Liver (tissue), 9 donors: ENCODE measurements around the gene TTC38. TPM values are rescaled to one million over a fixed set of nuclear protein-coding genes. Genes with fewer than 3 reads are reported as not detected.

Experiments used
- DNase-seq: peaks from one replicate; pipeline ENCODE4 v3.0.0-alpha.2; 2017; ENCODE audit warnings: low spot score
- H3K27ac ChIP-seq, 2 donors: one replicate each; pipeline ENCODE4 v1.7.0; 2013; ENCODE audit warnings: inconsistent platforms in 2 of 2, low read length in 2 of 2, control low read depth in 1 of 2, low read depth in 1 of 2, mild to moderate bottlenecking in 1 of 2
- H3K27me3 ChIP-seq, 4 donors: one replicate each; pipeline versions ENCODE4 v1.6.1 to v1.7.0; 2013; ENCODE audit warnings: low read length in 3 of 4, inconsistent platforms in 1 of 4, mild to moderate bottlenecking in 1 of 4, moderate library complexity in 1 of 4; ENCODE audit not compliant: control insufficient read depth in 4 of 4, insufficient read depth in 4 of 4
- H3K36me3 ChIP-seq, 4 donors: one replicate each; pipeline versions ENCODE4 v1.6.1 to v1.7.0; 2013; ENCODE audit warnings: low read length in 3 of 4, mild to moderate bottlenecking in 3 of 4, low read depth in 1 of 4, moderate library complexity in 1 of 4; ENCODE audit not compliant: control insufficient read depth in 4 of 4, insufficient read depth in 3 of 4
- H3K4me1 ChIP-seq, 4 donors: one replicate each; pipeline versions ENCODE4 v1.6.1 to v1.7.0; 2013; ENCODE audit warnings: low read length in 3 of 4, mild to moderate bottlenecking in 3 of 4, moderate library complexity in 1 of 4; ENCODE audit not compliant: control insufficient read depth in 4 of 4, insufficient read depth in 4 of 4
- H3K4me3 ChIP-seq, 3 donors: one replicate each; pipeline versions ENCODE4 v1.6.1 to v1.7.0; 2013; ENCODE audit warnings: low read length in 3 of 3, control low read depth in 1 of 3, low read depth in 1 of 3, mild to moderate bottlenecking in 1 of 3
- H3K9ac ChIP-seq, 2 donors: one replicate each; pipeline ENCODE4 v1.7.0; 2013; ENCODE audit warnings: low read length in 2 of 2, mild to moderate bottlenecking in 2 of 2, moderate library complexity in 2 of 2, control low read depth in 1 of 2, low read depth in 1 of 2
- H3K9me3 ChIP-seq, 4 donors: one replicate each; pipeline versions ENCODE4 v1.6.1 to v1.7.0; 2013; ENCODE audit warnings: low read length in 3 of 4; ENCODE audit not compliant: control insufficient read depth in 4 of 4
- ATF3 ChIP-seq: IDR thresholded peaks from 2 replicates; pipeline ENCODE4 v1.6.1; 2016; ENCODE audit warnings: antibody characterized with exemption
- CTCF ChIP-seq: fragments of 150-350 bp; IDR thresholded peaks from 2 replicates; pipeline ENCODE4 v1.5.1; 2017; ENCODE audit warnings: improper control_type of control experiment, low read depth, low read length; ENCODE audit not compliant: missing input control
- FOXA1 ChIP-seq: IDR thresholded peaks from 2 replicates; pipeline ENCODE4 v1.6.1; 2016; ENCODE audit warnings: antibody characterized with exemption
- FOXA2 ChIP-seq: IDR thresholded peaks from 2 replicates; pipeline ENCODE4 v1.6.1; 2016; ENCODE audit warnings: antibody characterized with exemption
- GABPA ChIP-seq, 2 donors: IDR thresholded peaks in 1 of 2; conservative IDR thresholded peaks in 1 of 2; 2 replicates each; pipeline ENCODE4 v1.6.1; 2016; ENCODE audit warnings: antibody characterized with exemption in 2 of 2, mild to moderate bottlenecking in 1 of 2, moderate library complexity in 1 of 2
- HNF4A ChIP-seq, 2 donors: conservative IDR thresholded peaks; 2 replicates each; pipeline ENCODE4 v1.6.1; 2016; ENCODE audit warnings: antibody characterized with exemption in 2 of 2, mild to moderate bottlenecking in 2 of 2
- HNF4G ChIP-seq: IDR thresholded peaks from 2 replicates; pipeline ENCODE4 v1.6.1; 2016; ENCODE audit warnings: antibody characterized with exemption
- MAX ChIP-seq: IDR thresholded peaks from 2 replicates; pipeline ENCODE4 v1.6.1; 2016; ENCODE audit warnings: antibody characterized with exemption
- RAD21 ChIP-seq, 2 donors: IDR thresholded peaks; 2 replicates each; pipeline ENCODE4 v1.6.1; 2016; ENCODE audit warnings: antibody characterized with exemption in 2 of 2, mild to moderate bottlenecking in 2 of 2
- REST ChIP-seq: IDR thresholded peaks from 2 replicates; pipeline ENCODE4 v1.6.1; 2016; ENCODE audit warnings: antibody characterized with exemption, mild to moderate bottlenecking
- RXRA ChIP-seq, 2 donors: IDR thresholded peaks; 2 replicates each; pipeline ENCODE4 v1.6.1; 2017 to 2018; ENCODE audit warnings: antibody characterized with exemption in 2 of 2, mild to moderate bottlenecking in 1 of 2
- SP1 ChIP-seq: IDR thresholded peaks from 2 replicates; pipeline ENCODE4 v1.6.1; 2018; ENCODE audit warnings: antibody characterized with exemption, mild to moderate bottlenecking
- TAF1 ChIP-seq: conservative IDR thresholded peaks from 2 replicates; pipeline ENCODE4 v1.6.1; 2016; ENCODE audit warnings: antibody characterized with exemption, mild to moderate bottlenecking
- YY1 ChIP-seq: IDR thresholded peaks from 2 replicates; pipeline ENCODE4 v1.6.1; 2016; ENCODE audit warnings: antibody characterized with exemption, mild to moderate bottlenecking
- ZBTB33 ChIP-seq: IDR thresholded peaks from 2 replicates; pipeline ENCODE4 v1.6.1; 2016; ENCODE audit warnings: antibody characterized with exemption
- WGBS: extraction: QIAGEN DNeasy Blood & Tissue Kit; methylation state at CpG from one replicate; pipeline ENCODE4 v1.1.7; 2013; 5-methylcytosine and 5-hydroxymethylcytosine counted together
- polyA plus RNA-seq, 2 donors: library from polyadenylated mRNA; stranded (reverse) in 1 of 2; unstranded in 1 of 2; fragments of 200-250 nt in 1 of 2; fragments of >200 nt in 1 of 2; fragmentation: Nextera tagmentation in 1 of 2; extraction: Ambion mirVana in 1 of 2; gene quantifications; one replicate each; pipeline versions ENCODE4 v1.2.1 to v1.2.3, GENCODE V29; 2013 to 2015
- total RNA-seq, 2 donors: library from RNA; depleted of rRNA; stranded (reverse); fragments of >200 nt; gene quantifications; one replicate each; pipeline ENCODE4 v1.2.3, GENCODE V29; 2014
- donor health status: healthy.
- donor health status: healthy.
- donor health status: healthy.
- donor health status: healthy.
- donor health status: healthy.

Gene TTC38
- total and polyA plus RNA-seq, 4 donors, result 63.9 to 389 (median 128) TPM

- Histone ChIP-seq H3K9ac (no peak overlapping the region), H3K27me3 (no peaks in the 10 kb centered on the region), H3K9me3 (no peaks in the 10 kb centered on the region), H3K27ac (no peak overlapping the region), H3K36me3 (peaks cover 24 to 68% (median 57%) of the 10 kb centered on the region in 4 donors), H3K4me3 (no peak overlapping the region), H3K4me1 (peaks cover 0 to 23% (median 13%) of the 10 kb centered on the region in 4 donors)
- WGBS, result 91% methylated on average over 12 of the region's 12 CpGs
- TF ChIP-seq HNF4A (conservative IDR thresholded peaks at IDR 0.05) (no peak), FOXA1 (no peak)
- DNase-seq, result no peak
Observed at GRCh38 chr22:46273432-46274148, 5.8 kb downstream of the TTC38 start.

GRCh38 chr22:46274381-46274780, 6.6 kb downstream of the TTC38 start:
- H3K27me3 ChIP-seq, result no peaks in the 10 kb centered on the region
- H3K9ac ChIP-seq, result no peak overlapping the region
- H3K36me3 ChIP-seq, result peaks cover 31 to 76% (median 65%) of the 10 kb centered on the region in 4 donors
- H3K4me3 ChIP-seq, result no peak overlapping the region
- peaks cover 0 to 18% (median 9%) of the 10 kb centered on the region in 4 donors for H3K4me1 ChIP-seq
- no peak for TF ChIP-seq YY1
- no peak for TF ChIP-seq REST
- TF ChIP-seq TAF1, result no peak
- no peak for TF ChIP-seq RAD21 (IDR thresholded peaks at IDR 0.05)
- no peak for TF ChIP-seq SP1
- TF ChIP-seq GABPA (IDR thresholded peaks at IDR 0.05 in 1 of 2, conservative IDR thresholded peaks at IDR 0.05 in 1 of 2), result no peak
- no peak for TF ChIP-seq HNF4A (conservative IDR thresholded peaks at IDR 0.05)
- no peak for TF ChIP-seq ZBTB33
- no peak for TF ChIP-seq ATF3
- no peak for TF ChIP-seq FOXA1
- no peak for TF ChIP-seq FOXA2
- no peak for TF ChIP-seq MAX
- TF ChIP-seq CTCF, result no peak
- TF ChIP-seq RXRA (IDR thresholded peaks at IDR 0.05), result no peak
- no peak for TF ChIP-seq HNF4G
- 96% methylated on average over 8 of the region's 8 CpGs for WGBS
- no peak overlapping the region for H3K27ac ChIP-seq
- no peak for DNase-seq
- no peaks in the 10 kb centered on the region for H3K9me3 ChIP-seq
